Trophoblast cell (in vitro differentiated cells and primary cell): ENCODE measurements around the gene PLA2G10.

Source experiments
- DNase-seq, 2 donors: peaks; one replicate each; pipeline ENCODE4 v3.0.0-alpha.2; 2016
- H2AFZ ChIP-seq: 2 replicates; pipeline ENCODE4 v1.6.1; 2013; ENCODE audit warnings: low read length, moderate library complexity, mild to moderate bottlenecking; ENCODE audit not compliant: insufficient read depth, poor library complexity
- H2AK5ac ChIP-seq: 2 replicates; pipeline ENCODE4 v1.6.1; 2013; ENCODE audit warnings: mild to moderate bottlenecking, low read length
- H2BK120ac ChIP-seq: 2 replicates; pipeline ENCODE4 v1.6.1; 2013; ENCODE audit warnings: low read length, mild to moderate bottlenecking, moderate library complexity; ENCODE audit not compliant: insufficient read depth, poor library complexity
- H2BK12ac ChIP-seq: 2 replicates; pipeline ENCODE4 v1.6.1; 2013; ENCODE audit warnings: mild to moderate bottlenecking, low read length, moderate library complexity
- H2BK5ac ChIP-seq: 2 replicates; pipeline ENCODE4 v1.6.1; 2013; ENCODE audit warnings: low read length, low read depth, moderate library complexity, mild to moderate bottlenecking; ENCODE audit not compliant: poor library complexity
- H3K14ac ChIP-seq: 2 replicates; pipeline ENCODE4 v1.6.1; 2013; ENCODE audit warnings: mild to moderate bottlenecking, low read length
- H3K18ac ChIP-seq: 2 replicates; pipeline ENCODE4 v1.6.1; 2013; ENCODE audit warnings: mild to moderate bottlenecking, low read length
- H3K23ac ChIP-seq: 2 replicates; pipeline ENCODE4 v1.6.1; 2013; ENCODE audit warnings: low read length
- H3K27ac ChIP-seq: 2 replicates; pipeline ENCODE4 v1.5.1; 2013; ENCODE audit warnings: low read depth, mild to moderate bottlenecking, inconsistent platforms, low read length, moderate library complexity
- H3K27me3 ChIP-seq: 2 replicates; pipeline ENCODE4 v1.6.1; 2013; ENCODE audit warnings: inconsistent platforms, mild to moderate bottlenecking, low read length, moderate library complexity; ENCODE audit not compliant: insufficient read depth
- H3K36me3 ChIP-seq, 2 experiments: 1 replicate in 1 of 2; 2 replicates in 1 of 2; pipeline ENCODE4 v1.6.1; 2013; ENCODE audit warnings: low read length in 2 of 2, mild to moderate bottlenecking in 2 of 2, moderate library complexity in 1 of 2; ENCODE audit not compliant: insufficient read depth in 2 of 2, control insufficient read depth in 1 of 2
- H3K4ac ChIP-seq: 2 replicates; pipeline ENCODE4 v1.6.1; 2013; ENCODE audit warnings: low read depth, mild to moderate bottlenecking, low read length, moderate library complexity
- H3K4me1 ChIP-seq, 2 experiments: 1 replicate in 1 of 2; 2 replicates in 1 of 2; pipeline ENCODE4 v1.6.1; 2013; ENCODE audit warnings: low read length in 2 of 2, mild to moderate bottlenecking in 2 of 2, moderate library complexity in 1 of 2; ENCODE audit not compliant: insufficient read depth in 2 of 2, control insufficient read depth in 1 of 2
- H3K4me2 ChIP-seq: 2 replicates; pipeline ENCODE4 v1.6.1; 2013; ENCODE audit warnings: inconsistent platforms, mild to moderate bottlenecking, low read length, moderate library complexity
- H3K4me3 ChIP-seq: 2 replicates; pipeline ENCODE4 v1.5.1; 2013; ENCODE audit warnings: mild to moderate bottlenecking, low read depth, low read length, inconsistent platforms
- H3K79me1 ChIP-seq: one replicate; pipeline ENCODE4 v1.6.1; 2013; ENCODE audit warnings: low read length
- H3K79me2 ChIP-seq: 2 replicates; pipeline ENCODE4 v1.6.1; 2013; ENCODE audit warnings: low read length, mild to moderate bottlenecking; ENCODE audit not compliant: control insufficient read depth, insufficient read depth, poor library complexity
- H3K9ac ChIP-seq: 2 replicates; pipeline ENCODE4 v1.6.1; 2013; ENCODE audit warnings: mild to moderate bottlenecking, low read length
- H3K9me3 ChIP-seq: 2 replicates; pipeline ENCODE4 v1.6.1; 2013; ENCODE audit warnings: low read depth, mild to moderate bottlenecking, control low read depth, inconsistent platforms, low read length; ENCODE audit not compliant: insufficient read depth
- H4K12ac ChIP-seq: 2 replicates; pipeline ENCODE4 v1.6.1; 2013; ENCODE audit warnings: low read depth, mild to moderate bottlenecking, low read length, moderate library complexity
- H4K8ac ChIP-seq: 2 replicates; pipeline ENCODE4 v1.6.1; 2013; ENCODE audit warnings: low read depth, mild to moderate bottlenecking, low read length, moderate library complexity
- H4K91ac ChIP-seq: one replicate; pipeline ENCODE4 v1.6.1; 2013; ENCODE audit warnings: low read depth, mild to moderate bottlenecking, low read length, moderate library complexity
- WGBS: extraction: QIAGEN DNeasy Blood & Tissue Kit; methylation state at CpG from one replicate; pipeline ENCODE4 v1.1.7; 2013; ENCODE audit warnings: missing lambda C conversion rate; ENCODE audit not compliant: insufficient read length, insufficient coverage; ENCODE audit errors: extremely low coverage; 5-methylcytosine and 5-hydroxymethylcytosine counted together

Gene PLA2G10

DNA sequence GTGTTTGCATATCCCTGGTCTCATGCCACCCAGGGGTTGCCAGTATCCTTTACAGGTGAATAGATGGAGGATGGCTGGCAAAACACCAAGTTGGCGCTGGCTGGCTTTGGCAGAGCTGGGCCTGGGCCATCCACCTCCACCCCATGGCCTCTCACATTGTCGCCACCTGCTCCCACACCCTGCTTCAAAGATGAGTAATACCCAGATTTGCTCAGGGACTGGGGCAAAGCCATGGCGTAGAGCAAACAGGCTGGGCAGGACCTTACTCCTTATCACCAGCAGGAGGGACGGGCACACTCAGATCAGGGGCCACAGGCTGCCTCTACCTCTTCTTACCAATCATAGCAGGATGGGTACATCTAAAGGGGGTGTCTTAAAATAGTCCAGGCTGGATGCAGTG lies 24.3 kb downstream of the PLA2G10 start:
- Histone ChIP-seq H2BK12ac (no peak overlapping the region), H3K27ac (no peak overlapping the region), H3K4me1 (no peaks in the 10 kb centered on the region), H3K14ac (no peak overlapping the region), H3K9me3 (no peaks in the 10 kb centered on the region), H3K23ac (no peak overlapping the region), H3K4ac (no peak overlapping the region), H3K79me2 (no peaks in the 10 kb centered on the region), H4K12ac (no peak overlapping the region), H3K4me2 (no peak overlapping the region), H3K18ac (no peak overlapping the region), H3K79me1 (no peaks in the 10 kb centered on the region), H3K27me3 (no peaks in the 10 kb centered on the region), H4K91ac (no peak overlapping the region), H2BK120ac (no peak overlapping the region), H2BK5ac (no peak overlapping the region), H3K36me3 (peaks cover 16 to 30% of the 10 kb centered on the region in 2 experiments), H3K4me3 (no peak overlapping the region), H2AK5ac (no peak overlapping the region), H2AFZ (no peak overlapping the region), H4K8ac (no peak overlapping the region), H3K9ac (no peak overlapping the region)
- DNase-seq, result peak; percentile 2 to 13
- no CpG with 5 or more reads among the region's 4 CpGs for WGBS

DNA sequence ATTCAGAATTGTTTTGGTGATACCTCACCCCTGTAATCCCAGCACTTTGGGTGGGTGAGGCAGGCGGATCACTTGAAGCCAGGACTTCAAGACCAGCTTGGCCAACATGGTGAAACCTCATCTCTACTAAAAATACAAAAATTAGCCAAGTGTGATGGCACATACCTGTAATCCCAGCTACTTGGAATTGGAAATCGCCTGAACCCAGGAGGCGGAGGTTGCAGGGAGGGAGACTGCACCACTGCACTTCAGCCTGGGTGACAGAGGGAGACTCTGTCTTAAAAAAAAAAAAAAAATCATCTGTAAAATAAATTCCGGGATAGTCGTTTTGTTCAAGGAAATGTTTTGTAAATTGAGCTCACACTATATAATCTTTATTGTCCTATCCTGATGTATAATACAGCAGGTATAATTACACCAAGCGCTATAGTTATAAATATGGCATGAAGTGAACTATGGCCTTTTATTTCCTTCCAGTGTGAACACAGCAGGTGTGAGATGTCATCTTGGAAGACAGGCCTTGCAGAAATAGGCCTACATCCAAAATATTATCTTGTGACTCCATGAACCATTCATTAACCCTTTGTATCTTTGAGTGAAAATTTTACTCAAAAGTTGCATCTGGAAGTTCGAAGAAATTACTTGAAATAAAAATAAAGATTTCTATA lies 25.4 kb downstream of the PLA2G10 start:
- Histone ChIP-seq H3K27ac (no peak overlapping the region), H2BK5ac (no peak overlapping the region), H3K14ac (no peak overlapping the region), H3K18ac (no peak overlapping the region), H3K9ac (no peak overlapping the region), H3K9me3 (no peaks in the 10 kb centered on the region), H3K4ac (no peak overlapping the region), H3K4me1 (no peaks in the 10 kb centered on the region), H3K36me3 (peaks cover 25 to 40% of the 10 kb centered on the region in 2 experiments), H2BK12ac (no peak overlapping the region), H3K79me2 (no peaks in the 10 kb centered on the region), H4K91ac (no peak overlapping the region), H3K23ac (no peak overlapping the region), H3K79me1 (no peaks in the 10 kb centered on the region), H3K27me3 (no peaks in the 10 kb centered on the region), H4K8ac (no peak overlapping the region), H3K4me2 (no peak overlapping the region), H2AFZ (no peak overlapping the region), H2AK5ac (no peak overlapping the region), H3K4me3 (no peak overlapping the region), H2BK120ac (no peak overlapping the region), H4K12ac (no peak overlapping the region)
- no CpG with 5 or more reads among the region's 7 CpGs for WGBS
- no peak for DNase-seq

DNA sequence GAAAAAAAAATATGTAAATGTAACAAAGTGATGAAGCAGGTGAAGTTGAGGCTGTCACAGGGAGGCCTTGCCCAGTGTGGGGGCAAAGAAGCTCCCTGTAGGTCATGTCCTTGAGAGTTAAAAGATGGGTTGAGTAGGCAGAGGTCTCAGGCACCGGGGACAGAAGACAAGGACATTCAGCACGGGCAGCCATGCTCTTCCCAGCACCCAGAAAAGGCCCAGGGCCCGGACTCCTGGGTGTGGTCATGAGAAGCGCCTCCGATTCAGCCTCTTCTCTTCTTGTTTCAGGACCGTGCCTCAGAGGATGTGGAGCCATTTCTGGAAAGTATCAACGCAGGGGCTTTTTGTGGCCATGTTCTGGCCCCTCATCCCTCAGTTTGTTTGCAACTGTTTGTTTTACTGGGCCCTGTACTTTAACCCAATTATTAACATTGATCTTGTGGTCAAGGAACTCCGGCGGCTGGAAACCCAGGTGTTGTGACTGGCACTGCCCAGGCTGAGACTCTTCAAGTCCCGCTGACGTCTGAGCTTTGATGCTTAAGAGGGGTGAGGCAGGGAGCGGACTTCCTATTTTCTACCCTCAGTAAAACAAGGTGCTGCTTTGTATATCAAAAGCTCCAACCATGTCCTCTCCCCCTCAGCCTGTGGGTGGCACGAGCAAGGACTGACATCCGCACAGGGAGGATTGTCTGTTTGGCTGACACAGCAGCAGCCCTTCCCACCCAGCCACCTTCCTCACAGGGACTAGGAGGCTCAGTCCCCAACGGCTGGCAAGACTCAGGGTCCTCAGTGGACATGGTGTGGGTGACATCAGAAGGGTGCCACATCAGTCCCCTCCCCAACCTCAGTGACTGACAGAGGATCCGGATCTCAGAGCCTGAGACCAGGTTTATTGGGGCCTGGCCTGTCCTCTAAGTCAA lies 26.5 kb downstream of the PLA2G10 start:
- Histone ChIP-seq H3K9ac (no peak overlapping the region), H2AFZ (no peak overlapping the region), H3K4ac (no peak overlapping the region), H3K18ac (no peak overlapping the region), H2BK120ac (no peak overlapping the region), H3K14ac (no peak overlapping the region), H4K12ac (no peak overlapping the region), H3K9me3 (no peaks in the 10 kb centered on the region), H4K8ac (no peak overlapping the region), H3K4me1 (no peaks in the 10 kb centered on the region), H3K36me3 (peaks cover 29 to 42% of the 10 kb centered on the region in 2 experiments), H3K27me3 (no peaks in the 10 kb centered on the region), H2BK5ac (no peak overlapping the region), H3K79me1 (no peaks in the 10 kb centered on the region), H3K23ac (no peak overlapping the region), H4K91ac (no peak overlapping the region), H3K4me2 (no peak overlapping the region), H3K4me3 (no peak overlapping the region), H3K27ac (no peak overlapping the region), H2AK5ac (no peak overlapping the region), H2BK12ac (no peak overlapping the region), H3K79me2 (no peaks in the 10 kb centered on the region)
- WGBS, result no CpG with 5 or more reads among the region's 16 CpGs
- DNase-seq, result no peak

DNA sequence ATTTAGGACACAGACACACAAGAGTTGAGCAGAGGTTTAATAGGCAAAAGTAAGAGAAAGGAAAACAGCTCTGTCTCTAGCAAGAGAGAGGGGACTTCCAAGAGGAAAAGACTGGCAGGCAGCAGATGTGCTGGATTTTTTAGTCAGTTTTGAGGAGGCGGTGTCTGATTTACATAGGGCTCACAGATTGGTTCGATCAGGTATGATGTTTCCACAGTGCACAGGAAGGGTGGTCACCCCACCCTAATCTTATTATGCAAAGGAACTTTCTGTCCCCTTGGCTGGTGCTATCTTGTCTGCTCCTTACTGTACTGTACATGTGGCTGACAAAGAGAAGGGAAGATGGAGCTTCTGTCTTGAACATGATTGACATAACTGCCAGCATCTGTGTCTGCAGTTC lies 36.0 kb downstream of the PLA2G10 start:
- Histone ChIP-seq H4K12ac (no peak overlapping the region), H4K91ac (no peak overlapping the region)
- WGBS, result no CpG with 5 or more reads among the region's 2 CpGs

More for the DNA sequence above, 36.0 kb downstream of the PLA2G10 start:
- no peak overlapping the region for H3K23ac ChIP-seq
- H3K79me2 ChIP-seq, result no peaks in the 10 kb centered on the region
- no peaks in the 10 kb centered on the region for H3K4me1 ChIP-seq
- H3K4me3 ChIP-seq, result no peak overlapping the region
- no peaks in the 10 kb centered on the region for H3K79me1 ChIP-seq
- no peak for DNase-seq
- H2BK5ac ChIP-seq, result no peak overlapping the region
- no peak overlapping the region for H3K4ac ChIP-seq
- no peak overlapping the region for H2BK120ac ChIP-seq
- peaks cover 33 to 41% of the 10 kb centered on the region in 2 experiments for H3K36me3 ChIP-seq
- H2AK5ac ChIP-seq, result no peak overlapping the region
- no peaks in the 10 kb centered on the region for H3K27me3 ChIP-seq
- no peak overlapping the region for H3K27ac ChIP-seq
- H2AFZ ChIP-seq, result no peak overlapping the region
- H3K14ac ChIP-seq, result no peak overlapping the region
- H4K8ac ChIP-seq, result no peak overlapping the region
- H3K4me2 ChIP-seq, result no peak overlapping the region
- H3K9ac ChIP-seq, result no peak overlapping the region
- no peak overlapping the region for H3K18ac ChIP-seq
- no peaks in the 10 kb centered on the region for H3K9me3 ChIP-seq
- no peak overlapping the region for H2BK12ac ChIP-seq
